ENCODE results near the gene SCAMP4.

Gene SCAMP4

GRCh38 chr19:1936916-1937610, 31.9 kb downstream of the SCAMP4 start:
- no peak for DNase-seq (ENCODE audit: low read depth in 2 of 2, low spot score in 1 of 2)

- no peak for DNase-seq (ENCODE audit: low read depth in 2 of 2, low spot score in 1 of 2)
Measured at GRCh38 chr19:1938071-1938470, 32.9 kb downstream of the SCAMP4 start.

DNA sequence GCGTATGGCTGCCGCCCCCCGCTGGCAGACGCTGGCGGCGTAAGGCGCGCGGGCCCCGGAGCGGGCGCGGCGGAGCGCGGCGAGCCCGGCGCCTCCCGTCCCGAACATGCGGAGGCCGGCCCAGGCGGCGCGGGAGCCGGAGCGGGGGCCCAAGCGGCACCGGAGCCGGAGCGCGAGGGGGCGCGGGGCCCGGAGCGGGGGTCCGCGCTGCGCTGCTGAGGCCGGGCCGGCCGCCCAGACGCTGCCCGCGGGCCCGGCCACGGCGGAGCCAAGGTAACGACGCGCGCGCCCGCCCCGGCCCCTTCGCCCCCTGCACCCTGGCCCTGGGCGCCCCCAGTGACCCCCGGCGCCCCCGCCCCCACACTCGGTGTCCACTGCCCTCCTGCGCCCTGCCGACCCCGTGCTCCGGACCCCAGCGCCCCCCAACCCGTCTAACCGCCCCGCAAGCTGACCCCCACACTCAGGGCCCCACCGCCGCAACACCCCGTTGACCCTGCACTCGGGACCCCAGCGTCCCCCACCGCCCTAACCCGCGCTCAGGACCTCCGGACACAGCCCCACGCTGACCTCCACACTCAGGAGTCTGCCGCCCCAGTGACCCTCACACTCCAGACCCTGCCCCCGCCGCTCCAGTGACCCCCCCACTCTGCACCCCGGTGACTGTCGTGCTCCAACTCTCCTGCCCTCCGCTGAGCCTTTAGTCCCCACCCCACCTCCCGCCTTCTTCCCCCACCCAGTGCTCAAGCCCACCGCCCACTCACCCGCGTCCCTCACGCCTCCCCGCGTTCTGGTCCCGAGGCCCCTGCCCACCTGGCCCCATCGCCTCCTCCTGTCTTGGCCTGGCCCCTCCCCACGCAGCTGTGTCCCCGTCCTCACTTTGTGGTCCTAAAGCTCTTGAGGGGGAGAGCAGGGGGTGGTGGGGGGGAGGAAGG, 36.2 kb downstream of the SCAMP4 start, which contains the start of gene CSNK1G2:
Gene CSNK1G2, plus strand, starts transcription at position 27 of the 932 bp plus-strand sequence. CDS start 28,601 bp downstream, outside the sequence.
- no peak for DNase-seq (ENCODE audit: low read depth in 2 of 2, low spot score in 1 of 2)

- peak; percentile 40 to 62 for DNase-seq (ENCODE audit: low read depth in 2 of 2, low spot score in 1 of 2)
Measured at GRCh38 chr19:1942078-1942933, 37.1 kb downstream of the SCAMP4 start.

DNA sequence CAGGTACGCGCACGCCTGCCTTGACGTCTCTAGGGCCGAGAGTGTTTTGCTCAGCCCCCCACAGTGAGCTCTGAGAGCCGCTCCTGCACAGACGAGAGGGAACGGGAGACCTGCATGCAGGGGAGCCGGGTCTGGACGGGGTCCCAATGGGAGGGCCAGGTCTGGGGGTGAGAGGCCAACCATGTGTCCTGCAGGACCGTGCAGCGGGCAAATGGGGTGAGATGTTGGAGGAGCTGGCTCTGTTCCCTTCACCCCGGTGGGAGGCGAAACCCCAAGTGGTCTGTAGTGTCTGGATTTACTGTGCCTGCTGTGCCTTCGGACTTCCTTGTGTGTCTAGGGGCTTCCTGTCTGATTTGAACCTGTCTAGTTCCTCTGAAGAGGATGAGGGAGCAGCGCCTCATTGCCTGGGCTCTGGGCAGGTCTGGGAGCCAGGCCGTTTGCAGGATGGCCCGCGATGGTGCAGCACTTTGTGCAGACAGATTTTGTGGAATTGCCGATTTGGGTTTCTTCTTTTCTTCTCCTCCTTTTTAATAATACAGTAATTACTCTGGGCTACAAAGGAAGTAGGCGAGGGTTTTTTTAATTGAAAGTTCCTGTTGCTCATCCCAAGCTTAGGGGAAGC, 37.8 kb downstream of the SCAMP4 start:
- DNase-seq (ENCODE audit: low read depth in 2 of 2, low spot score in 1 of 2), result no peak

DNA sequence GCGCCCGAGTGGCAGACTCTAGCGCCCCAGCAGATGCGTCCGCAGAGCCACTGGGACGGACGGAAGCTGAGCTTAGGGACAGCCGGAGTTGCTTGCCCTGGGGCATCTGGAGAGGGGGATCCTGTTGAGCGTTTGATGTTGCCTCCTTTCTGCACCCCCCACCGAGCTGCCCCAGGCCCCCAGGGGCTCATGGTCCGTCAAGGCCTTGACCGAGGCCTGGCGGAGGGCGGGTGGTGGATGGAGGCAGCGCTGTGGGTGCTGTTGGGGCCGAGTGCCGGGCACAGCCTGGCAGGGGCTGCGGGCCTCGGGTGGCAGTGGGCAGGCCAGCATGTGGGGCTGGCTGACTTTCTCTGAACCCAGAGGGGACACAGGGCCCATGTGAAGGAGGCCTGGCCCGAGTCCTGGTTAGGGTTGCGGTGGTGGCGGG, 38.5 kb downstream of the SCAMP4 start:
- no peak for DNase-seq (ENCODE audit: low read depth in 2 of 2, low spot score in 1 of 2)

- no peak for DNase-seq (ENCODE audit: low read depth in 2 of 2, low spot score in 1 of 2)
Measured at GRCh38 chr19:1944088-1944915, 39.1 kb downstream of the SCAMP4 start.

GRCh38 chr19:1944916-1945561, 39.8 kb downstream of the SCAMP4 start:
- DNase-seq (ENCODE audit: low read depth in 2 of 2, low spot score in 1 of 2), result no peak

DNA sequence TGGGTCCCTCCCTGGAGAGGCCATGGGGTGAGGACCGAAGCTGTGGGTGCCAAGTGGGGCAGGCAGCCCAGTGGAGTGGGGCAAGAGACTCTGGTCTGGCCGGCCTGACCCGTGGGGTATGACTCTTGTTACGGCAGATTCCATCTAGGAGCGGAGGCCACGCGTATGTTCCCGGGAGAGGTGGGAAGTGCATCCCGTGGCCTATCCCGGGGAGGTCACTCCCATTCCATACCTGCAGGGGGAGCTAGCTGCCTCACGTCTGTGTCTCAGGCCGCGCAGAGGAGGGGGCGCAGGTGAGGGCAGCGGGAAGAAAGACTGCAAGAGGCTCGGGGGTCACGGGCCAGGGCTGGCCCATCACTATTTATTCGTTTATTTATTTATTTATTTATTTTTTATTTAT, 40.7 kb downstream of the SCAMP4 start:
- DNase-seq (ENCODE audit: low read depth in 2 of 2, low spot score in 1 of 2), result no peak

DNA sequence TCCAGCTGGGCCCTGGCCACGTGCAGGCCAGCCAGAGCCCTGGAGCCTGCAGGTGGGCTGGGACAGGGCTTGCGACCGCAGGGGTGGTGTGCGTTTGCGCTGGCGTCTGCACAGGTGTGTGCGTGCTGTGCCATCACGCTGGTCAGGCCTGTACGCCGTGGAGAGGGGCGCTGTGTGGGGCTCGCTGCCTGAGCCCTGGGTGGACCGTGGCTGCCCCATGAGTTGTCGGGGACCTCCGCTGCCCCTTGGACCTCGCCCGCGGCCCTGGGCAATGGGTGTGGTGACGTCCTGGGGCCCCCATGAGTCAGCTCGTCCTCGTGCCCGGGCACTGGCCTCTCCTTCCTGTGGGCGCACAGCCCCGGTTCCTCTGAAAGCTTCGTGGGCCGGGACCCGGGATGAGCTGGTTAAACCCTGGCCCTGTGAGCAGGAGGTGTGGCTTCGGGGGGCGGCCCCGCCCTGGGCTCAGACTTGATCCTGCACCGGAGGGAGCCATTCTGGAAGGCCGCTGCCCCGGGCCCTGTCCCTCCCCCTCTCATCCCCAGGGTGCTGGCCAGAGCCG, 42.5 kb downstream of the SCAMP4 start:
- DNase-seq (ENCODE audit: low read depth in 2 of 2, low spot score in 1 of 2), result no peak

GRCh38 chr19:1949304-1950101, 44.3 kb downstream of the SCAMP4 start:
- no peak for DNase-seq (ENCODE audit: low read depth in 2 of 2, low spot score in 1 of 2)

GRCh38 chr19:1950640-1951039, 45.4 kb downstream of the SCAMP4 start:
- DNase-seq (ENCODE audit: low read depth in 2 of 2, low spot score in 1 of 2), result no peak

DNA sequence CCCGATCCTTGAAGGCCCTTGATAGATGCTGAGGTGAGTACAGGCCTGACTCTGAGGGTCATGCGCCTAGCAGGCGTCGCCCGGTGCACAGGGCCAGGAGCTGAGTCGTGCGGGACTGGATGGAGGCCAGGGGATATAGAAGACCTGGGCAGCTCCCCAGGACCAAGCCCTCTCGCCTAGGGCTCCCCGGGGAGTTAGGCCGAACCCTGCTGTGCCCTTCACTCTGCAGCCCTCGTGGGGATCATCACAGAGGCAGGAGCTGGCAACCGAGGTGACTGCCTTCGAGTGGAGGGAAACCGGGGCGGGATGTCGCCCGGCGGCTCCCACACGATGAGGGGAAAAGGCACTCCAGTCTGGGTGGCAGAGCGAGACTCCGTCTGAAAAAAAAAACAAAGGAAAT, 47.4 kb downstream of the SCAMP4 start:
- DNase-seq (ENCODE audit: low read depth in 2 of 2, low spot score in 1 of 2), result no peak

DNA sequence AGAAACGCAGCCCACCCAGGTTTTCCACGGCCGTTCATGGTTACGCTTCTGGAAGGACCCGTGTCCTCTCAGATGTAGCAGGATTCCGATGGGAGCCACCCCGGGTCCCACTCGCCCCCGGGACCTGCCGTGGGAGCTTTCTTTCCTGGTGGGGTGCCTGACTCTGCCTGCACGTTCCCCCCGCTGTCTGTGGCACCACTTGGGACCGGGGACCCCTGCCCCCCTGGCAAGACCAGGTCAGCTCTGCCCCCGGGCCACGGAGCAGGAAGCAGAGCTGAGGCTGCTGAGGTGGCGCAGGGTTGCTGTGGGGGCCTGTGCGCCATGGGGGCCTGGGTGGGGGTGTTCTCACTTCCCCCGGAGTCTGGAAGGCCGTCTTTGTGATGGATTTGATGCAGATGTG, 47.8 kb downstream of the SCAMP4 start:
- no peak for DNase-seq (ENCODE audit: low read depth in 2 of 2, low spot score in 1 of 2)

GRCh38 chr19:1953441-1954094, 48.4 kb downstream of the SCAMP4 start:
- no peak for DNase-seq (ENCODE audit: low read depth in 2 of 2, low spot score in 1 of 2)

DNA sequence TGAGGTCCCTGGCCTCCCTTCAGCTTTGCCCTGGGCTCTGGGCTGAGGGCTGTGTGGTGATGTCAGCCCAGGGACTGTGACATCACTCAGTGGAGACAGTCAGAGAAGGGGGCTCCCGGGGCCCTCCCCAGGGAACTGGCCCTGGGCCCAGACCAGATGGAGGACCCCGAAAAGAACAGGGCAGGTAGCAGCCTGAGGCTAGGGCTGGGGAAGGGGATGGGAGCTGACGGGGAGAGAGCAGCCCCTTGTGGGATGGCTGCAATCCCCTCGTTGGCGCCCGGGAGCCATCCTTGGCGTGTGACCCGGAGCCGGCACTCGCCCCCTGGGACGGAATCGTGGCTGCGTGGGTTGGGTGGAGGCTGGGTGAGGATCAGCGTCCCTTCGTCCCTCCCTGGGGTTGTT, 49.3 kb downstream of the SCAMP4 start:
- DNase-seq (ENCODE audit: low read depth in 2 of 2, low spot score in 1 of 2), result no peak

GRCh38 chr19:1955171-1956121, 50.2 kb downstream of the SCAMP4 start:
- no peak for DNase-seq (ENCODE audit: low read depth in 2 of 2, low spot score in 1 of 2)

Measured in stimulated activated CD8-positive, alpha-beta memory T cell treated with anti-CD3 and anti-CD28 coated beads, Interleukin-4, amount 100 ng/mL, for 4 hours (primary cell).